HepG2 (cell line): ENCODE results near the gene CLIC3. TPM values are rescaled to one million over a fixed set of nuclear protein-coding genes. Genes with fewer than 3 reads are reported as not detected.

Experiments used
- ASH2L ChIP-seq: fragments of 300-600, 200-600 bp; sonication (generic); IDR thresholded peaks from 2 replicates; pipeline ENCODE4 v1.7.0; 2017; ENCODE audit warnings: low read depth, mild to moderate bottlenecking, moderate library complexity, mixed read lengths, low read length; ENCODE audit not compliant: insufficient read length
- CBX5 ChIP-seq: sonication (generic); formaldehyde crosslinking; IDR thresholded peaks from 2 replicates; pipeline ENCODE4 v1.4.0; 2020; ENCODE audit warnings: missing genetic modification reagents, borderline replicate concordance
- KDM6A ChIP-seq: IDR thresholded peaks from 2 replicates; pipeline ENCODE4 v1.6.1; 2016; ENCODE audit warnings: low read depth
- NCOA2 ChIP-seq: sonication (generic); formaldehyde crosslinking; IDR thresholded peaks from 2 replicates; pipeline ENCODE4 v1.8.0; 2022; ENCODE audit warnings: inconsistent platforms
- NR3C1 ChIP-seq: sonication (generic); formaldehyde crosslinking; IDR thresholded peaks from 2 replicates; pipeline ENCODE4 v1.4.0; 2020; ENCODE audit warnings: missing genetic modification reagents
- RFX5 ChIP-seq: IDR thresholded peaks from 2 replicates; pipeline ENCODE4 v1.6.1; 2011; ENCODE audit warnings: low read depth, low read length, improper control_type of control experiment
- RFXANK ChIP-seq: IDR thresholded peaks from 2 replicates; pipeline ENCODE4 v1.6.1; 2016
- TP53 ChIP-seq: sonication (generic); formaldehyde crosslinking; conservative IDR thresholded peaks from 2 replicates; pipeline ENCODE4 v1.4.0; 2020; ENCODE audit warnings: missing genetic modification reagents
- ZNF431 ChIP-seq: sonication (generic); formaldehyde crosslinking; IDR thresholded peaks from 2 replicates; pipeline ENCODE4 v1.9.0; 2022; ENCODE audit warnings: missing genetic modification reagents, low read depth, mild to moderate bottlenecking, borderline replicate concordance
- ZNF792 ChIP-seq: IDR thresholded peaks from 2 replicates; pipeline ENCODE4 v1.6.1; 2016
- polyA plus RNA-seq, 8 experiments: library from polyadenylated mRNA; depleted of rRNA in 3 of 8; stranded (reverse) in 7 of 8; unstranded in 1 of 8; fragments of >200 nt; fragmentation: Illumina TruSeq in 4 of 8; extraction: Trizol in 4 of 8; gene quantifications; 2 replicates each; pipeline versions ENCODE4 v1.2.1 to v1.2.3, GENCODE V29; 2011 to 2016; ENCODE audit warnings: low read depth in 4 of 8, missing spikeins in 1 of 8, mixed read lengths in 1 of 8; ENCODE audit not compliant: insufficient read depth in 1 of 8
- total RNA-seq, 5 experiments: library from RNA; depleted of rRNA; stranded (reverse); fragments of >200 nt; fragmentation: Illumina TruSeq; extraction: Trizol; gene quantifications; 2 replicates each; pipeline ENCODE4 v1.2.3, GENCODE V29; 2016; ENCODE audit warnings: low read depth in 1 of 5
- TF ChIP-seq, protein P1 (sequence below): sonication (generic); formaldehyde crosslinking; IDR thresholded peaks from 2 replicates; pipeline ENCODE4 v1.4.0; 2020; ENCODE audit warnings: mild to moderate bottlenecking, missing genetic modification reagents, borderline replicate concordance
- TF ChIP-seq, protein P2 (sequence below): sonication (generic); formaldehyde crosslinking; IDR thresholded peaks from 2 replicates; pipeline ENCODE4 v1.4.0; 2020; ENCODE audit warnings: missing genetic modification reagents, low read depth, mild to moderate bottlenecking, borderline replicate concordance
- TF ChIP-seq, protein P3 (sequence below): fragments of 450-650 bp; IDR thresholded peaks from 2 replicates; pipeline ENCODE4 v1.6.1; 2016
- TF ChIP-seq, protein P4 (sequence below): sonication (generic); formaldehyde crosslinking; IDR thresholded peaks from 2 replicates; pipeline ENCODE4 v1.4.0; 2020; ENCODE audit warnings: missing genetic modification reagents
- TF ChIP-seq, protein P5 (sequence below): sonication (generic); formaldehyde crosslinking; IDR thresholded peaks from 2 replicates; pipeline ENCODE4 v1.4.0; 2020; ENCODE audit warnings: missing genetic modification reagents

Gene CLIC3
- total and polyA plus RNA-seq, 2 of the 13 experiments (the other 11 are each of a cell fraction or from before 2014, with no cell fraction given): 0.51 to 1.5 TPM

DNA sequence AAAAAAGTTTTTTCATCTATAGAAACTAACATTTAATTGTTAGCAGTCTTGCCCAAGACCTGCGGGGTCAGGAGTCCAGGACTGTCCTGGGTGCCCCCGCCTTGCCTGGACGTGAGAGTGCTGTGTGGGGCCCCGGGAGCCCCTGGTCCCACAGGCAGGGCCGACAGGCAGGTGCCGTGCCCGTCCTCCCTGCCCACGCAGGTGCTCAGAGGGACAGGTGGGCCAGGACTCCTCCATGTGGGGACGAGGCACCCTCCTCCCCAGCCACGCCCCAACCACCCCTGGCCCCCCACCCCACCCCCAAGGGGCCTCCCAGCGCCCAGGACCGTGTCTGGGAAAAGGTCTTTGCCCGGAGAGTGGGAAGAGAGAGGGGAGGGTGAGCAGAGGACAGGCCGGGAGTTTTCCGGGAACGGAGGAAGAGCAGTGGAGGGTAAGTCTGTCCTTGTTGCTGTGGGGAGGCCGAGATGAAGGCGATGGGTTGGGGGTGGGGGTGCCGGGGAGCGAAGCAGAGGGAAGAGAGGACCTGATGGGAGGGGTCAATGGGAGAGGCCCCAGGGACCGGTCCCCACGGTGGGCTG, 47.0 kb downstream of the CLIC3 start (continued):
- TF ChIP-seq, protein P1, sequence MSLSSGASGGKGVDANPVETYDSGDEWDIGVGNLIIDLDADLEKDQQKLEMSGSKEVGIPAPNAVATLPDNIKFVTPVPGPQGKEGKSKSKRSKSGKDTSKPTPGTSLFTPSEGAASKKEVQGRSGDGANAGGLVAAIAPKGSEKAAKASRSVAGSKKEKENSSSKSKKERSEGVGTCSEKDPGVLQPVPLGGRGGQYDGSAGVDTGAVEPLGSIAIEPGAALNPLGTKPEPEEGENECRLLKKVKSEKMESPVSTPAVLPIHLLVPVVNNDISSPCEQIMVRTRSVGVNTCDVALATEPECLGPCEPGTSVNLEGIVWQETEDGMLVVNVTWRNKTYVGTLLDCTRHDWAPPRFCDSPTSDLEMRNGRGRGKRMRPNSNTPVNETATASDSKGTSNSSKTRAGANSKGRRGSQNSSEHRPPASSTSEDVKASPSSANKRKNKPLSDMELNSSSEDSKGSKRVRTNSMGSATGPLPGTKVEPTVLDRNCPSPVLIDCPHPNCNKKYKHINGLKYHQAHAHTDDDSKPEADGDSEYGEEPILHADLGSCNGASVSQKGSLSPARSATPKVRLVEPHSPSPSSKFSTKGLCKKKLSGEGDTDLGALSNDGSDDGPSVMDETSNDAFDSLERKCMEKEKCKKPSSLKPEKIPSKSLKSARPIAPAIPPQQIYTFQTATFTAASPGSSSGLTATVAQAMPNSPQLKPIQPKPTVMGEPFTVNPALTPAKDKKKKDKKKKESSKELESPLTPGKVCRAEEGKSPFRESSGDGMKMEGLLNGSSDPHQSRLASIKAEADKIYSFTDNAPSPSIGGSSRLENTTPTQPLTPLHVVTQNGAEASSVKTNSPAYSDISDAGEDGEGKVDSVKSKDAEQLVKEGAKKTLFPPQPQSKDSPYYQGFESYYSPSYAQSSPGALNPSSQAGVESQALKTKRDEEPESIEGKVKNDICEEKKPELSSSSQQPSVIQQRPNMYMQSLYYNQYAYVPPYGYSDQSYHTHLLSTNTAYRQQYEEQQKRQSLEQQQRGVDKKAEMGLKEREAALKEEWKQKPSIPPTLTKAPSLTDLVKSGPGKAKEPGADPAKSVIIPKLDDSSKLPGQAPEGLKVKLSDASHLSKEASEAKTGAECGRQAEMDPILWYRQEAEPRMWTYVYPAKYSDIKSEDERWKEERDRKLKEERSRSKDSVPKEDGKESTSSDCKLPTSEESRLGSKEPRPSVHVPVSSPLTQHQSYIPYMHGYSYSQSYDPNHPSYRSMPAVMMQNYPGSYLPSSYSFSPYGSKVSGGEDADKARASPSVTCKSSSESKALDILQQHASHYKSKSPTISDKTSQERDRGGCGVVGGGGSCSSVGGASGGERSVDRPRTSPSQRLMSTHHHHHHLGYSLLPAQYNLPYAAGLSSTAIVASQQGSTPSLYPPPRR (CRISPR knock-in tag): 0 out of 2 replicates have a peak, but pooled peaks have one; percentile 35
- TF ChIP-seq, protein P2, sequence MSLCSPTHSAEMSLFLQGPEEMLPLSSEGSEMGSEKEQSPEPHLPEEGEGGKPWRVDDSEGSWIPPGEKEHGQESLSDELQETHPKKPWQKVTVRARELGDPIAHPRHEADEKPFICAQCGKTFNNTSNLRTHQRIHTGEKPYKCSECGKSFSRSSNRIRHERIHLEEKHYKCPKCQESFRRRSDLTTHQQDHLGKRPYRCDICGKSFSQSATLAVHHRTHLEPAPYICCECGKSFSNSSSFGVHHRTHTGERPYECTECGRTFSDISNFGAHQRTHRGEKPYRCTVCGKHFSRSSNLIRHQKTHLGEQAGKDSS (CRISPR knock-in tag): peak; percentile 44; the same call in 1 of the 2 replicates
- TF ChIP-seq ZNF431 (CRISPR knock-in tag) (no peak), ASH2L (no peak), CBX5 (CRISPR knock-in tag) (no peak), NR3C1 (CRISPR knock-in tag) (no peak), KDM6A (CRISPR knock-in tag) (peak; percentile 41; the same call in 1 of the 2 replicates), NCOA2 (CRISPR knock-in tag) (no peak), TP53 (CRISPR knock-in tag) (no peak), RFX5 (no peak), RFXANK (no peak), ZNF792 (CRISPR knock-in tag) (no peak)
- TF ChIP-seq, protein P3, sequence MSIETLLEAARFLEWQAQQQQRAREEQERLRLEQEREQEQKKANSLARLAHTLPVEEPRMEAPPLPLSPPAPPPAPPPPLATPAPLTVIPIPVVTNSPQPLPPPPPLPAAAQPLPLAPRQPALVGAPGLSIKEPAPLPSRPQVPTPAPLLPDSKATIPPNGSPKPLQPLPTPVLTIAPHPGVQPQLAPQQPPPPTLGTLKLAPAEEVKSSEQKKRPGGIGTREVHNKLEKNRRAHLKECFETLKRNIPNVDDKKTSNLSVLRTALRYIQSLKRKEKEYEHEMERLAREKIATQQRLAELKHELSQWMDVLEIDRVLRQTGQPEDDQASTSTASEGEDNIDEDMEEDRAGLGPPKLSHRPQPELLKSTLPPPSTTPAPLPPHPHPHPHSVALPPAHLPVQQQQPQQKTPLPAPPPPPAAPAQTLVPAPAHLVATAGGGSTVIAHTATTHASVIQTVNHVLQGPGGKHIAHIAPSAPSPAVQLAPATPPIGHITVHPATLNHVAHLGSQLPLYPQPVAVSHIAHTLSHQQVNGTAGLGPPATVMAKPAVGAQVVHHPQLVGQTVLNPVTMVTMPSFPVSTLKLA: no peak
- TF ChIP-seq, protein P4, sequence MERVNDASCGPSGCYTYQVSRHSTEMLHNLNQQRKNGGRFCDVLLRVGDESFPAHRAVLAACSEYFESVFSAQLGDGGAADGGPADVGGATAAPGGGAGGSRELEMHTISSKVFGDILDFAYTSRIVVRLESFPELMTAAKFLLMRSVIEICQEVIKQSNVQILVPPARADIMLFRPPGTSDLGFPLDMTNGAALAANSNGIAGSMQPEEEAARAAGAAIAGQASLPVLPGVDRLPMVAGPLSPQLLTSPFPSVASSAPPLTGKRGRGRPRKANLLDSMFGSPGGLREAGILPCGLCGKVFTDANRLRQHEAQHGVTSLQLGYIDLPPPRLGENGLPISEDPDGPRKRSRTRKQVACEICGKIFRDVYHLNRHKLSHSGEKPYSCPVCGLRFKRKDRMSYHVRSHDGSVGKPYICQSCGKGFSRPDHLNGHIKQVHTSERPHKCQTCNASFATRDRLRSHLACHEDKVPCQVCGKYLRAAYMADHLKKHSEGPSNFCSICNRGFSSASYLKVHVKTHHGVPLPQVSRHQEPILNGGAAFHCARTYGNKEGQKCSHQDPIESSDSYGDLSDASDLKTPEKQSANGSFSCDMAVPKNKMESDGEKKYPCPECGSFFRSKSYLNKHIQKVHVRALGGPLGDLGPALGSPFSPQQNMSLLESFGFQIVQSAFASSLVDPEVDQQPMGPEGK (CRISPR knock-in tag): peak; percentile 88
- TF ChIP-seq, protein P5, sequence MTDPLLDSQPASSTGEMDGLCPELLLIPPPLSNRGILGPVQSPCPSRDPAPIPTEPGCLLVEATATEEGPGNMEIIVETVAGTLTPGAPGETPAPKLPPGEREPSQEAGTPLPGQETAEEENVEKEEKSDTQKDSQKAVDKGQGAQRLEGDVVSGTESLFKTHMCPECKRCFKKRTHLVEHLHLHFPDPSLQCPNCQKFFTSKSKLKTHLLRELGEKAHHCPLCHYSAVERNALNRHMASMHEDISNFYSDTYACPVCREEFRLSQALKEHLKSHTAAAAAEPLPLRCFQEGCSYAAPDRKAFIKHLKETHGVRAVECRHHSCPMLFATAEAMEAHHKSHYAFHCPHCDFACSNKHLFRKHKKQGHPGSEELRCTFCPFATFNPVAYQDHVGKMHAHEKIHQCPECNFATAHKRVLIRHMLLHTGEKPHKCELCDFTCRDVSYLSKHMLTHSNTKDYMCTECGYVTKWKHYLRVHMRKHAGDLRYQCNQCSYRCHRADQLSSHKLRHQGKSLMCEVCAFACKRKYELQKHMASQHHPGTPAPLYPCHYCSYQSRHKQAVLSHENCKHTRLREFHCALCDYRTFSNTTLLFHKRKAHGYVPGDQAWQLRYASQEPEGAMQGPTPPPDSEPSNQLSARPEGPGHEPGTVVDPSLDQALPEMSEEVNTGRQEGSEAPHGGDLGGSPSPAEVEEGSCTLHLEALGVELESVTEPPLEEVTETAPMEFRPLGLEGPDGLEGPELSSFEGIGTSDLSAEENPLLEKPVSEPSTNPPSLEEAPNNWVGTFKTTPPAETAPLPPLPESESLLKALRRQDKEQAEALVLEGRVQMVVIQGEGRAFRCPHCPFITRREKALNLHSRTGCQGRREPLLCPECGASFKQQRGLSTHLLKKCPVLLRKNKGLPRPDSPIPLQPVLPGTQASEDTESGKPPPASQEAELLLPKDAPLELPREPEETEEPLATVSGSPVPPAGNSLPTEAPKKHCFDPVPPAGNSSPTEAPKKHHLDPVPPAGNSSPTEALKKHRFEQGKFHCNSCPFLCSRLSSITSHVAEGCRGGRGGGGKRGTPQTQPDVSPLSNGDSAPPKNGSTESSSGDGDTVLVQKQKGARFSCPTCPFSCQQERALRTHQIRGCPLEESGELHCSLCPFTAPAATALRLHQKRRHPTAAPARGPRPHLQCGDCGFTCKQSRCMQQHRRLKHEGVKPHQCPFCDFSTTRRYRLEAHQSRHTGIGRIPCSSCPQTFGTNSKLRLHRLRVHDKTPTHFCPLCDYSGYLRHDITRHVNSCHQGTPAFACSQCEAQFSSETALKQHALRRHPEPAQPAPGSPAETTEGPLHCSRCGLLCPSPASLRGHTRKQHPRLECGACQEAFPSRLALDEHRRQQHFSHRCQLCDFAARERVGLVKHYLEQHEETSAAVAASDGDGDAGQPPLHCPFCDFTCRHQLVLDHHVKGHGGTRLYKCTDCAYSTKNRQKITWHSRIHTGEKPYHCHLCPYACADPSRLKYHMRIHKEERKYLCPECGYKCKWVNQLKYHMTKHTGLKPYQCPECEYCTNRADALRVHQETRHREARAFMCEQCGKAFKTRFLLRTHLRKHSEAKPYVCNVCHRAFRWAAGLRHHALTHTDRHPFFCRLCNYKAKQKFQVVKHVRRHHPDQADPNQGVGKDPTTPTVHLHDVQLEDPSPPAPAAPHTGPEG (CRISPR knock-in tag): no peak
